GM12878 (cell line): ENCODE data around the gene CGB2. TPM values are rescaled to one million over a fixed set of nuclear protein-coding genes. Genes with fewer than 3 reads are reported as not detected.
"Not testable (repeated sequence)": the region's sequence is repeated elsewhere in the genome, so short reads cannot be mapped to it uniquely, and the experiment has no call there.

ENCODE experiments used
- ATAC-seq: fragments of 200-7000 bp; cut with Tn5 transposase; 3 replicates; pipeline ENCODE4 v1.9.1; 2020; ENCODE audit warnings: mild to moderate bottlenecking, moderate library complexity
- BruUV-seq: library from RNA; stranded (reverse); fragments of 400-500 nt; replicated peaks from 2 replicates; lab custom pipeline; 2021; lab: Mats Ljungman, UMichigan
- CTCF ChIA-PET: fragments of 300-600 bp; sonication (Branson Sonifier 250); formaldehyde crosslinking; extraction: SDS; loops from one replicate; lab custom pipeline; 2021; ENCODE audit warnings: inconsistent platforms; lab: Yijun Ruan, JAX
- POLR2A ChIA-PET: fragments of 350-600 bp; formaldehyde crosslinking; extraction: SDS; loops from one replicate; lab custom pipeline; 2021; ENCODE audit warnings: inconsistent platforms; lab: Charles Lee
- RAD21 ChIA-PET: fragments of 300-600 bp; sonication (Branson Sonifier 250); formaldehyde crosslinking; loops from one replicate; lab custom pipeline; 2023; ENCODE audit warnings: antibody characterized with exemption; ENCODE audit not compliant: unreplicated experiment; lab: Charles Lee
- SMC1A ChIA-PET: fragments of 300-600 bp; sonication (Branson Sonifier 250); formaldehyde crosslinking; loops from one replicate; lab custom pipeline; 2023; ENCODE audit not compliant: unreplicated experiment, uncharacterized antibody; lab: Charles Lee
- DNase-seq: peaks from one replicate; pipeline ENCODE4 v3.0.0-alpha.2; 2011; ENCODE audit warnings: low read depth, low spot score
- FAIRE-seq: peaks from 3 replicates; lab custom pipeline; 2011; peaks lifted over from hg19 to GRCh38; lab: Jason Lieb, UNC
- H2AFZ ChIP-seq: 2 replicates; pipeline ENCODE4 v1.6.0; 2011; ENCODE audit warnings: low read depth, low read length, control low read depth; ENCODE audit not compliant: control insufficient read depth
- H3K27ac ChIP-seq: 2 replicates; pipeline ENCODE4 v1.5.1; 2011; ENCODE audit warnings: control low read depth; ENCODE audit not compliant: control insufficient read depth, insufficient read depth
- H3K27me3 ChIP-seq, 2 experiments: replicated peaks in 1 of 2; 2 replicates each; pipeline versions ENCODE4 v1.6.0 to v1.6.1; 2011; ENCODE audit warnings: low read length in 1 of 2; ENCODE audit not compliant: control insufficient read depth in 2 of 2, insufficient read depth in 2 of 2
- H3K36me3 ChIP-seq, 2 experiments: 2 replicates each; pipeline ENCODE4 v1.5.1; 2011; ENCODE audit warnings: low read length in 1 of 2; ENCODE audit not compliant: control insufficient read depth in 2 of 2, insufficient read depth in 2 of 2
- H3K4me1 ChIP-seq: 2 replicates; pipeline ENCODE4 v1.6.1; 2011; ENCODE audit warnings: mild to moderate bottlenecking, low read length, moderate library complexity, mixed read lengths; ENCODE audit not compliant: control insufficient read depth, insufficient read depth
- H3K4me2 ChIP-seq: 2 replicates; pipeline ENCODE4 v1.6.0; 2011; ENCODE audit warnings: control low read depth; ENCODE audit not compliant: control insufficient read depth, insufficient read depth
- H3K4me3 ChIP-seq: fragments of 200-600 bp; sonication (generic); 2 replicates; pipeline ENCODE4 v1.5.1; 2016
- H3K79me2 ChIP-seq: 2 replicates; pipeline ENCODE4 v1.6.0; 2011; ENCODE audit warnings: low read length; ENCODE audit not compliant: control insufficient read depth, insufficient read depth
- H3K9ac ChIP-seq: 2 replicates; pipeline ENCODE4 v1.8.0; 2011; ENCODE audit warnings: low read length, control low read depth, mixed read lengths; ENCODE audit not compliant: control insufficient read depth, insufficient read depth
- H3K9me3 ChIP-seq: replicated peaks from 3 replicates; pipeline ENCODE4 v1.5.1; 2011; ENCODE audit warnings: mild to moderate bottlenecking, low read length; ENCODE audit not compliant: control insufficient read depth, insufficient read depth
- H4K20me1 ChIP-seq: 2 replicates; pipeline ENCODE4 v1.6.0; 2011; ENCODE audit not compliant: control insufficient read depth, insufficient read depth
- ATF2 ChIP-seq: IDR thresholded peaks from 2 replicates; pipeline ENCODE4 v1.6.1; 2012; ENCODE audit warnings: low read length, inconsistent platforms
- DPF2 ChIP-seq: fragments of 450-650 bp; IDR thresholded peaks from 2 replicates; pipeline ENCODE4 v1.6.1; 2017; ENCODE audit warnings: mild to moderate bottlenecking
- E2F4 ChIP-seq: IDR thresholded peaks from 2 replicates; pipeline ENCODE4 v1.6.1; 2012; ENCODE audit warnings: low read depth, low read length, improper control_type of control experiment
- GABPA ChIP-seq: IDR thresholded peaks from 2 replicates; pipeline ENCODE4 v1.6.1; 2014; ENCODE audit warnings: antibody characterized with exemption, low read depth, mild to moderate bottlenecking, inconsistent platforms
- NFYA ChIP-seq: IDR thresholded peaks from 2 replicates; pipeline ENCODE4 v1.6.1; 2011; ENCODE audit warnings: low read depth, mild to moderate bottlenecking, low read length, improper control_type of control experiment, borderline replicate concordance
- NR2F1 ChIP-seq: fragments of 450-650 bp; conservative IDR thresholded peaks from 2 replicates; pipeline ENCODE4 v1.6.1; 2017; ENCODE audit warnings: mild to moderate bottlenecking
- NRF1 ChIP-seq: conservative IDR thresholded peaks from 2 replicates; pipeline ENCODE4 v1.6.1; 2011; ENCODE audit warnings: mild to moderate bottlenecking, low read depth, low read length, improper control_type of control experiment
- PBX3 ChIP-seq: IDR thresholded peaks from 2 replicates; pipeline ENCODE4 v1.6.1; 2011; ENCODE audit warnings: mild to moderate bottlenecking, low read depth, low read length, moderate library complexity; ENCODE audit not compliant: insufficient replicate concordance
- YY1 ChIP-seq: IDR thresholded peaks from 2 replicates; pipeline ENCODE4 v1.6.1; 2011; ENCODE audit warnings: low read depth, mild to moderate bottlenecking, low read length
- WGBS: methylation state at CpG from one replicate; pipeline ENCODE4 v1.1.6; 2016; ENCODE audit warnings: low lambda C conversion rate; ENCODE audit not compliant: insufficient replicate concordance, insufficient coverage; ENCODE audit errors: missing lambda C conversion rate; 5-methylcytosine and 5-hydroxymethylcytosine counted together
- in situ Hi-C: fragments of 300-500 bp; cut with MboI; formaldehyde crosslinking; loops from 9 replicates; pipeline ENCODE4 v1.14.3; 2018; ENCODE audit warnings: mixed read lengths
- intact Hi-C: fragments of 100-400 bp; cut with micrococcal nuclease; formaldehyde crosslinking; loops from one replicate; pipeline ENCODE4 v1.14.2; 2022; ENCODE audit not compliant: unreplicated experiment
- polyA plus RNA-seq, 11 experiments: library from polyadenylated mRNA; depleted of rRNA in 4 of 11; unstranded in 6 of 11; stranded (reverse) in 5 of 11; fragments of >200 nt; fragmentation: Nextera tagmentation in 4 of 11; fragmentation: Illumina TruSeq in 1 of 11; extraction: Ambion mirVana in 4 of 11; extraction: Trizol in 1 of 11; gene quantifications; 1 replicate in 1 of 11; 2 replicates in 10 of 11; pipeline versions ENCODE4 v1.2.1 to v1.2.3, GENCODE V29; 2011 to 2016; ENCODE audit warnings: inconsistent platforms in 2 of 11, missing spikeins in 2 of 11, low read depth in 1 of 11
- total RNA-seq, 4 experiments: library from RNA; depleted of rRNA in 3 of 4; stranded (reverse); fragments of >200 nt in 3 of 4; fragmentation: Illumina TruSeq in 1 of 4; extraction: Trizol in 1 of 4; gene quantifications; 2 replicates each; pipeline versions ENCODE4 v1.2.1 to v1.2.3, GENCODE V29; 2013 to 2021

The CGB2 gene
- total and polyA plus RNA-seq, 10 of the 15 experiments (the other 5 are each of a cell fraction or from before 2014, with no cell fraction given) = 0.20 to 0.37 TPM; not detected in 8

GRCh38 chr19:49022116-49022515, 9.6 kb upstream of the CGB2 start:
- no peak for DNase-seq
- H3K9ac ChIP-seq = no peak overlapping the region
- intact Hi-C loops (no loop called here), in situ Hi-C loops (no loop called here)
- H3K36me3 ChIP-seq = no peaks in the 10 kb centered on the region
- no peaks in the 10 kb centered on the region for H4K20me1 ChIP-seq
- no TSS peak for BruUV-seq
- TF ChIP-seq E2F4 (no peak), ATF2 (no peak), NFYA (no peak), DPF2 (no peak), NRF1 (no peak), YY1 (no peak), GABPA (no peak), NR2F1 (no peak), PBX3 (no peak)
- SMC1A ChIA-PET = no interaction called here
- no peak overlapping the region for H3K27ac ChIP-seq
- no peak for ATAC-seq
- H3K4me1 ChIP-seq = peaks cover 15% of the 10 kb centered on the region
- H3K27me3 ChIP-seq = no peaks in the 10 kb centered on the region
- CTCF ChIA-PET = interaction anchor here (0.8 to 1.8 kb wide), 2 partner anchors 76 to 177 kb away, joined by 3 to 5 read pairs; no protein-coding TSS in a partner anchor
- H3K9me3 ChIP-seq = no peaks in the 10 kb centered on the region
- H3K79me2 ChIP-seq = no peaks in the 10 kb centered on the region
- POLR2A ChIA-PET = no interaction called here
- no peak overlapping the region for H2AFZ ChIP-seq
- RAD21 ChIA-PET = interaction anchor here (0.6 kb wide), 1 partner anchor 85 kb away, joined by 3 read pairs; no protein-coding TSS in a partner anchor
- no peak overlapping the region for H3K4me3 ChIP-seq
- FAIRE-seq = no peak
- H3K4me2 ChIP-seq = no peak overlapping the region
- 65% methylated on average over 8 of the region's 9 CpGs for WGBS

- BruUV-seq, H3K27ac ChIP-seq, DNase-seq, H4K20me1 ChIP-seq, RAD21 ChIA-PET, in situ Hi-C loops, H3K4me3 ChIP-seq, H3K36me3 ChIP-seq, H3K9me3 ChIP-seq, H2AFZ ChIP-seq, H3K4me2 ChIP-seq, H3K27me3 ChIP-seq, SMC1A ChIA-PET, intact Hi-C loops, FAIRE-seq, POLR2A ChIA-PET, ATAC-seq, H3K79me2 ChIP-seq, CTCF ChIA-PET, H3K9ac ChIP-seq: not testable (repeated sequence)
- peaks cover 10% of the 10 kb centered on the region for H3K4me1 ChIP-seq
- WGBS = 28% methylated on average over 15 of the region's 15 CpGs
Measured at GRCh38 chr19:49024233-49024632, 7.5 kb upstream of the CGB2 start, which contains the start of gene CGB3. Gene CGB3 (minus strand): TSS chr19:49024333. CDS start chr19:49023971, 362 bp downstream.
